Prostate gland (tissue), 2 donors: ENCODE measurements around the gene MED6. TPM values are rescaled to one million over a fixed set of nuclear protein-coding genes. Genes with fewer than 3 reads are reported as not detected.
A peak's percentile ranks its signal among the peaks of the same experiment; 100 is the strongest.

Source experiments
- DNase-seq: peaks from one replicate; pipeline ENCODE4 v3.0.0-alpha.2; 2019; ENCODE audit warnings: low spot score
- H3K27ac ChIP-seq, 2 donors: fragments of 200-600 bp; sonication (generic); 2 replicates each; pipeline ENCODE4 v1.5.1; 2017 to 2019
- H3K27me3 ChIP-seq: fragments of 200-600 bp; sonication (generic); replicated peaks from 2 replicates; pipeline ENCODE4 v1.5.1; 2019; ENCODE audit not compliant: insufficient read depth
- H3K36me3 ChIP-seq, 2 donors: fragments of 200-600 bp; sonication (generic); 1 replicate in 1 of 2; 2 replicates in 1 of 2; pipeline versions ENCODE4 v1.5.1 to v1.8.1; 2017 to 2019
- H3K4me1 ChIP-seq: fragments of 200-600 bp; sonication (generic); replicated peaks from 2 replicates; pipeline ENCODE4 v1.5.1; 2019
- H3K4me3 ChIP-seq, 2 donors: fragments of 200-600 bp; sonication (generic); 2 replicates each; pipeline ENCODE4 v1.5.1; 2017 to 2019
- H3K9me3 ChIP-seq: fragments of 200-600 bp; sonication (generic); 2 replicates; pipeline ENCODE4 v1.5.1; 2017
- CTCF ChIP-seq, 4 experiments: fragments of 200-600 bp in 2 of 4; fragments of 450-650 bp in 2 of 4; sonication (generic) in 2 of 4; IDR thresholded peaks; 1 replicate in 3 of 4; 2 replicates in 1 of 4; pipeline ENCODE4 v1.5.1; 2016 to 2019; ENCODE audit warnings: antibody characterized with exemption in 4 of 4, mild to moderate bottlenecking in 2 of 4, moderate library complexity in 2 of 4
- POLR2A ChIP-seq: fragments of 450-650 bp; IDR thresholded peaks from one replicate; pipeline ENCODE4 v1.6.1; 2016; ENCODE audit warnings: antibody characterized with exemption, mild to moderate bottlenecking
- POLR2AphosphoS5 ChIP-seq: sonication (generic); formaldehyde crosslinking; IDR thresholded peaks from one replicate; pipeline ENCODE4 v1.6.1; 2017; ENCODE audit warnings: antibody characterized with exemption
- WGBS: methylation state at CpG from one replicate; pipeline ENCODE4 v1.1.5; 2018; 5-methylcytosine and 5-hydroxymethylcytosine counted together
- intact Hi-C: fragments of 100-400 bp; cut with DNase I; formaldehyde crosslinking; loops from one replicate; pipeline ENCODE4 v1.14.2; 2022
- total RNA-seq, 2 donors: library from RNA; depleted of rRNA; stranded (reverse); fragments of >200 nt; gene quantifications; one replicate each; pipeline ENCODE4 v1.1.0, GENCODE V29; 2016

The MED6 gene
- total RNA-seq, 2 donors from 2014 or later, result 27.4 to 41.4 TPM

- H3K27ac ChIP-seq, result no peak overlapping the region
- WGBS, result 82% methylated on average over 6 of the region's 6 CpGs
- no peaks in the 10 kb centered on the region for H3K4me1 ChIP-seq
- H3K36me3 ChIP-seq, result no peaks in the 10 kb centered on the region
- intact Hi-C loops, result loop anchor here (10.0 kb wide), 1 partner anchor 169 kb away; no protein-coding TSS in a partner anchor
- TF ChIP-seq POLR2A (no peak), CTCF (IDR thresholded peaks at IDR 0.05) (no peak), POLR2AphosphoS5 (no peak)
- H3K9me3 ChIP-seq, result no peaks in the 10 kb centered on the region
- no peaks in the 10 kb centered on the region for H3K27me3 ChIP-seq
- no peak overlapping the region for H3K4me3 ChIP-seq
- no peak for DNase-seq
These were observed 45.4 kb upstream of the MED6 start for GRCh38 chr14:70645892-70646291.

- H3K27ac ChIP-seq, result no peak overlapping the region
- WGBS, result 75% methylated on average over 5 of the region's 5 CpGs
- no peak for DNase-seq
These were observed 43.5 kb upstream of the MED6 start for GRCh38 chr14:70643967-70644366.

GRCh38 chr14:70642303-70643235, 42.1 kb upstream of the MED6 start:
- H3K36me3 ChIP-seq, result no peaks in the 10 kb centered on the region
- H3K27ac ChIP-seq, result peak overlapping the region; percentile 42 to 47
- H3K27me3 ChIP-seq, result no peaks in the 10 kb centered on the region
- 3% methylated on average over 49 of the region's 51 CpGs for WGBS
- no peaks in the 10 kb centered on the region for H3K9me3 ChIP-seq
- no peaks in the 10 kb centered on the region for H3K4me1 ChIP-seq
- no peak for DNase-seq
- peak overlapping the region; percentile 60 to 66 for H3K4me3 ChIP-seq
- intact Hi-C loops, result loop anchor here (10.0 kb wide), 1 partner anchor 172 kb away; no protein-coding TSS in a partner anchor
- TF ChIP-seq POLR2AphosphoS5, result no peak
- TF ChIP-seq POLR2A, result no peak
- no peak for TF ChIP-seq CTCF (IDR thresholded peaks at IDR 0.05)

More at GRCh38 chr14:70643967-70644366, 43.5 kb upstream of the MED6 start:
- H3K9me3 ChIP-seq, result no peaks in the 10 kb centered on the region
- H3K4me1 ChIP-seq, result no peaks in the 10 kb centered on the region
- TF ChIP-seq POLR2A, result no peak
- no peak for TF ChIP-seq POLR2AphosphoS5
- TF ChIP-seq CTCF (IDR thresholded peaks at IDR 0.05), result no peak
- no peak overlapping the region for H3K4me3 ChIP-seq
- intact Hi-C loops, result loop anchor here (10.0 kb wide), 1 partner anchor 171 kb away; no protein-coding TSS in a partner anchor
- no peaks in the 10 kb centered on the region for H3K27me3 ChIP-seq
- no peaks in the 10 kb centered on the region for H3K36me3 ChIP-seq

GRCh38 chr14:70641548-70642302, 41.3 kb upstream of the MED6 start, which contains the start of gene TTC9:
TSS of gene TTC9 (plus strand) at chr14:70641916. CDS start at chr14:70642130, 214 bp downstream.
- intact Hi-C loops, result loop anchor here (10.0 kb wide), 1 partner anchor 173 kb away; no protein-coding TSS in a partner anchor
- Histone ChIP-seq H3K36me3 (no peaks in the 10 kb centered on the region), H3K4me3 (peak within 1 kb of the TSS; percentile 60 to 66), H3K27me3 (no peaks in the 10 kb centered on the region), H3K4me1 (no peaks in the 10 kb centered on the region), H3K9me3 (no peaks in the 10 kb centered on the region), H3K27ac (peak within 1 kb of the TSS; percentile 42 to 47)
- no peak for DNase-seq
- TF ChIP-seq POLR2A (no peak), POLR2AphosphoS5 (no peak), CTCF (IDR thresholded peaks at IDR 0.05) (no peak)
- under 1% methylated on average over 91 of the region's 105 CpGs for WGBS
